H1 (cell line): Measurements from ENCODE around the gene TOMM7. TPM values are rescaled to one million over a fixed set of nuclear protein-coding genes. Genes with fewer than 3 reads are reported as not detected.
A peak's percentile ranks its signal among the peaks of the same experiment; 100 is the strongest.

Source experiments
- CTCF ChIA-PET: fragments of 300-600 bp; sonication (Branson Sonifier 250); formaldehyde crosslinking; loops from one replicate; lab custom pipeline; 2021; ENCODE audit not compliant: partially characterized antibody; lab: Charles Lee
- POLR2A ChIA-PET: fragments of 300-600 bp; sonication (Branson Sonifier 250); formaldehyde crosslinking; loops from one replicate; lab custom pipeline; 2021; ENCODE audit warnings: inconsistent platforms; ENCODE audit not compliant: partially characterized antibody; lab: Charles Lee
- DNase-seq, 2 experiments: peaks; one replicate each; pipeline versions ENCODE4 v3.0.0 to v3.0.0-alpha.2; 2010 to 2022; ENCODE audit warnings: low spot score in 2 of 2, low read depth in 1 of 2, mixed read lengths in 1 of 2
- FAIRE-seq: peaks from 2 replicates; lab custom pipeline; 2011; peaks lifted over from hg19 to GRCh38; lab: Jason Lieb, UNC
- H2AFZ ChIP-seq: 2 replicates; pipeline ENCODE4 v1.8.1; 2012; ENCODE audit warnings: low read length, inconsistent platforms
- H2AK5ac ChIP-seq: 2 replicates; pipeline ENCODE4 v1.6.1; 2013; ENCODE audit warnings: low read depth, low read length
- H2BK120ac ChIP-seq: replicated peaks from 2 replicates; pipeline ENCODE3; 2013; ENCODE audit warnings: low read depth, low read length, inconsistent platforms
- H2BK12ac ChIP-seq: 2 replicates; pipeline ENCODE4 v1.6.1; 2013; ENCODE audit warnings: low read depth, low read length
- H2BK15ac ChIP-seq: 2 replicates; pipeline ENCODE4 v1.6.1; 2013; ENCODE audit warnings: low read length
- H2BK20ac ChIP-seq: 2 replicates; pipeline ENCODE4 v1.6.1; 2013; ENCODE audit warnings: low read length
- H2BK5ac ChIP-seq: 2 replicates; pipeline ENCODE4 v1.6.1; 2013; ENCODE audit warnings: low read depth, low read length
- H3K14ac ChIP-seq: 2 replicates; pipeline ENCODE4 v1.6.1; 2013; ENCODE audit warnings: inconsistent platforms; ENCODE audit not compliant: insufficient read length
- H3K18ac ChIP-seq: 2 replicates; pipeline ENCODE4 v1.6.1; 2013; ENCODE audit warnings: low read length; ENCODE audit errors: extremely low read depth
- H3K23ac ChIP-seq: 2 replicates; pipeline ENCODE4 v1.6.1; 2013; ENCODE audit warnings: inconsistent platforms; ENCODE audit not compliant: insufficient read length
- H3K23me2 ChIP-seq: 2 replicates; pipeline ENCODE4 v1.6.1; 2013; ENCODE audit warnings: low read depth, low read length
- H3K27ac ChIP-seq: 2 replicates; pipeline ENCODE4 v1.6.1; 2011; ENCODE audit warnings: low read depth, low read length, inconsistent platforms
- H3K27me3 ChIP-seq, 4 experiments: replicated peaks in 1 of 4; 1 replicate in 1 of 4; 2 replicates in 3 of 4; pipeline versions ENCODE4 v1.6.1 to v1.8.1; 2011 to 2013; ENCODE audit warnings: low read length in 3 of 4, mild to moderate bottlenecking in 3 of 4, inconsistent platforms in 2 of 4, mixed read lengths in 2 of 4, moderate library complexity in 1 of 4; ENCODE audit not compliant: control insufficient read depth in 3 of 4, insufficient read depth in 3 of 4; ENCODE audit errors: extremely low read depth in 1 of 4
- H3K36me3 ChIP-seq, 4 experiments: 2 replicates each; pipeline versions ENCODE4 v1.6.1 to v1.8.1; 2011 to 2013; ENCODE audit warnings: mild to moderate bottlenecking in 4 of 4, low read length in 3 of 4, moderate library complexity in 2 of 4, control low read depth in 1 of 4, inconsistent platforms in 1 of 4; ENCODE audit not compliant: insufficient read depth in 4 of 4, control insufficient read depth in 2 of 4
- H3K4ac ChIP-seq: replicated peaks from 2 replicates; pipeline ENCODE3; 2013; ENCODE audit warnings: low read length, low read depth, mixed read lengths, inconsistent platforms; ENCODE audit not compliant: insufficient read length
- H3K4me1 ChIP-seq, 4 experiments: replicated peaks in 1 of 4; 1 replicate in 1 of 4; 2 replicates in 3 of 4; pipeline versions ENCODE4 v1.6.1 to v1.8.1; 2011 to 2013; ENCODE audit warnings: low read length in 3 of 4, inconsistent platforms in 2 of 4, mixed read lengths in 1 of 4; ENCODE audit not compliant: insufficient read depth in 4 of 4, control insufficient read depth in 3 of 4
- H3K4me2 ChIP-seq, 2 experiments: 2 replicates each; pipeline versions ENCODE4 v1.6.1 to v1.8.1; 2011 to 2013; ENCODE audit warnings: low read depth in 2 of 2, low read length in 2 of 2, control low read depth in 1 of 2, inconsistent platforms in 1 of 2, mild to moderate bottlenecking in 1 of 2; ENCODE audit not compliant: insufficient read depth in 1 of 2
- H3K4me3 ChIP-seq, 4 experiments: fragments of 200-600, 300-600 bp in 1 of 4; sonication (generic), shearing (Covaris generic), sonication (Bioruptor Twin) in 1 of 4; 2 replicates each; pipeline versions ENCODE4 v1.5.1 to v1.8.1; 2011 to 2016; ENCODE audit warnings: low read length in 4 of 4, low read depth in 3 of 4, control low read depth in 2 of 4, inconsistent platforms in 2 of 4, mild to moderate bottlenecking in 2 of 4, mixed read lengths in 1 of 4, moderate library complexity in 1 of 4; ENCODE audit not compliant: insufficient read depth in 2 of 4; ENCODE audit errors: extremely low read depth in 1 of 4
- H3K56ac ChIP-seq: replicated peaks from 2 replicates; pipeline ENCODE3; 2013; ENCODE audit warnings: low read depth, mild to moderate bottlenecking, mixed read lengths, low read length, inconsistent platforms; ENCODE audit not compliant: insufficient read length
- H3K79me1 ChIP-seq: 2 replicates; pipeline ENCODE4 v1.6.1; 2013; ENCODE audit warnings: low read depth, low read length, control low read depth
- H3K79me2 ChIP-seq, 2 experiments: 2 replicates each; pipeline versions ENCODE4 v1.6.1 to v1.8.1; 2012 to 2013; ENCODE audit warnings: low read length in 2 of 2, mild to moderate bottlenecking in 2 of 2, inconsistent platforms in 1 of 2; ENCODE audit not compliant: insufficient read depth in 2 of 2, control insufficient read depth in 1 of 2
- H3K9ac ChIP-seq, 4 experiments: replicated peaks in 1 of 4; 1 replicate in 1 of 4; 2 replicates in 3 of 4; pipeline versions ENCODE4 v1.6.1 to v1.8.1; 2011 to 2013; ENCODE audit warnings: low read depth in 3 of 4, low read length in 3 of 4, control low read depth in 2 of 4, mild to moderate bottlenecking in 2 of 4, moderate library complexity in 2 of 4, inconsistent platforms in 1 of 4; ENCODE audit errors: extremely low read depth in 1 of 4
- H3K9me3 ChIP-seq, 2 experiments: 2 replicates each; pipeline versions ENCODE4 v1.6.1 to v1.8.1; 2012 to 2013; ENCODE audit warnings: mild to moderate bottlenecking in 2 of 2, moderate library complexity in 2 of 2, control low read depth in 1 of 2, inconsistent platforms in 1 of 2, low read depth in 1 of 2, low read length in 1 of 2, mixed read lengths in 1 of 2; ENCODE audit not compliant: insufficient read depth in 2 of 2
- H4K20me1 ChIP-seq, 2 experiments: replicated peaks in 1 of 2; 2 replicates each; pipeline versions ENCODE3 to v1.8.1; 2011 to 2013; ENCODE audit warnings: inconsistent platforms in 2 of 2, low read length in 2 of 2, mild to moderate bottlenecking in 1 of 2; ENCODE audit not compliant: insufficient read depth in 2 of 2, control insufficient read depth in 1 of 2
- H4K5ac ChIP-seq: 2 replicates; pipeline ENCODE4 v1.6.1; 2013; ENCODE audit warnings: low read length, low read depth, mixed read lengths, inconsistent platforms; ENCODE audit not compliant: insufficient read length
- H4K8ac ChIP-seq: 2 replicates; pipeline ENCODE4 v1.8.0; 2013; ENCODE audit warnings: mild to moderate bottlenecking, moderate library complexity, low read length, inconsistent platforms; ENCODE audit not compliant: insufficient read depth; ENCODE audit errors: extremely low read depth
- H4K91ac ChIP-seq: replicated peaks from 2 replicates; pipeline ENCODE3; 2013; ENCODE audit warnings: low read length, mixed read lengths, inconsistent platforms; ENCODE audit not compliant: insufficient read length
- E2F6 ChIP-seq: IDR thresholded peaks from 2 replicates; pipeline ENCODE4 v1.6.1; 2012; ENCODE audit warnings: inconsistent platforms
- HDAC2 ChIP-seq, 2 experiments: fragments of 300-600 bp in 1 of 2; sonication (generic) in 1 of 2; IDR thresholded peaks; 2 replicates each; pipeline ENCODE4 v1.6.1; 2011 to 2012; ENCODE audit warnings: low read depth in 2 of 2, low read length in 2 of 2, mild to moderate bottlenecking in 2 of 2, moderate library complexity in 2 of 2, borderline replicate concordance in 1 of 2, inconsistent platforms in 1 of 2
- SIN3A ChIP-seq, 2 experiments: IDR thresholded peaks in 1 of 2; conservative IDR thresholded peaks in 1 of 2; 2 replicates each; pipeline ENCODE4 v1.6.1; 2011 to 2012; ENCODE audit warnings: low read length in 2 of 2, improper control_type of control experiment in 1 of 2, low read depth in 1 of 2, mild to moderate bottlenecking in 1 of 2
- WGBS, 2 experiments: shearing (Covaris generic) in 1 of 2; methylation state at CpG; one replicate each; pipeline versions ENCODE4 v1.1.6 to v1.1.7; 2013 to 2015; ENCODE audit warnings: low lambda C conversion rate in 2 of 2, mixed read lengths in 2 of 2, inconsistent platforms in 1 of 2, low coverage in 1 of 2, missing lambda C conversion rate in 1 of 2; ENCODE audit not compliant: insufficient replicate concordance in 2 of 2, insufficient coverage in 1 of 2, insufficient read length in 1 of 2; ENCODE audit errors: extremely low coverage in 1 of 2, missing lambda C conversion rate in 1 of 2; 5-methylcytosine and 5-hydroxymethylcytosine counted together
- polyA plus RNA-seq, 7 experiments: library from polyadenylated mRNA; depleted of rRNA in 3 of 7; stranded (reverse) in 5 of 7; unstranded in 2 of 7; fragments of >200 nt in 5 of 7; fragments of 200-250 nt in 2 of 7; gene quantifications; 1 replicate in 5 of 7; 2 replicates in 1 of 7; 4 replicates in 1 of 7; pipeline versions ENCODE4 v1.2.1 to v1.2.3, GENCODE V29; 2011 to 2013; ENCODE audit warnings: missing spikeins in 2 of 7, mixed read lengths in 2 of 7
- total RNA-seq: library from RNA; stranded (reverse); fragmentation: NEBNext Ultra II Directional; extraction: Animal tissue kit (Norgen Biotek cat#: 25700); gene quantifications from 2 replicates; pipeline ENCODE4 v1.2.1, GENCODE V29; 2021

Gene TOMM7
- total and polyA plus RNA-seq, 2 of the 8 experiments (the other 6 are each of a cell fraction or from before 2014, with no cell fraction given) = 389 to 508 TPM

- peaks cover 0 to 9% of the 10 kb centered on the region in 2 experiments; a peak in 2 of 4 replicates for H3K79me2 ChIP-seq
- H3K23me2 ChIP-seq = peaks cover 7% of the 10 kb centered on the region; the same call in 1 of the 2 replicates
- H4K20me1 ChIP-seq = no peaks in the 10 kb centered on the region
- CTCF ChIA-PET = interaction anchor here (1.0 to 1.3 kb wide), 3 partner anchors 7 to 154 kb away, joined by 3 to 4 read pairs (median 4); no protein-coding TSS in a partner anchor
- H3K27ac ChIP-seq = no peak overlapping the region
- 82% methylated on average over 10 of the region's 10 CpGs; no CpG with 5 or more reads in 1 of the 2 experiments for WGBS, 2 experiments
- peak overlapping the region; percentile 15; the same call in 1 of the 2 replicates for H2BK5ac ChIP-seq
- no peak overlapping the region for H4K8ac ChIP-seq
- POLR2A ChIA-PET = interaction anchor here (1.0 to 4.6 kb wide), 3 partner anchors 12 to 32 kb away, joined by 3 to 37 read pairs (median 8); partner anchors contain the start of gene TOMM7
- H2BK120ac ChIP-seq = peak overlapping the region; percentile 40
- no peak overlapping the region for H4K5ac ChIP-seq
- H3K9me3 ChIP-seq = no peaks in the 10 kb centered on the region
- H3K4ac ChIP-seq = no peak overlapping the region
- H3K4me2 ChIP-seq = peak overlapping the region; percentile 72 to 92; a peak in 3 of 4 replicates
- FAIRE-seq = no peak
- TF ChIP-seq E2F6 (0 out of 2 replicates have a peak, but pooled peaks have one; percentile 17), SIN3A (conservative IDR thresholded peaks at IDR 0.05 in 1 of 2, IDR thresholded peaks at IDR 0.05 in 1 of 2; ENCODE audit: low read depth in 1 of 2, low read length in 2 of 2) (no peak), HDAC2 (IDR thresholded peaks at IDR 0.05; ENCODE audit: borderline replicate concordance in 1 of 2, low read depth in 2 of 2, low read length in 2 of 2) (no peak)
- no peak overlapping the region; the same call in 1 of the 2 replicates for H2BK20ac ChIP-seq
- peak overlapping the region; percentile 41; the same call in 1 of the 2 replicates for H2BK12ac ChIP-seq
- H2AFZ ChIP-seq = 0 out of 2 replicates have a peak overlapping the region, but pooled peaks have one; percentile 100
- no peak overlapping the region; a peak in 1 of 7 replicates for H3K9ac ChIP-seq
- H4K91ac ChIP-seq = peak overlapping the region; percentile 67
- H2AK5ac ChIP-seq = 0 out of 2 replicates have a peak overlapping the region, but pooled peaks have one; percentile 43
- 0 out of 2 replicates have a peak, but pooled peaks cover 2% of the 10 kb centered on the region for H3K79me1 ChIP-seq
- peaks cover 0 to 16% (median 14%) of the 10 kb centered on the region in 4 experiments for H3K4me1 ChIP-seq
- H3K14ac ChIP-seq = no peak overlapping the region
- H3K4me3 ChIP-seq = no peak overlapping the region
- peak overlapping the region; percentile 65; the same call in 1 of the 2 replicates for H2BK15ac ChIP-seq
- no peak overlapping the region for H3K56ac ChIP-seq
- no peaks in the 10 kb centered on the region; a peak in 1 of 7 replicates for H3K27me3 ChIP-seq
- H3K23ac ChIP-seq = no peak overlapping the region
- peaks cover 0 to 27% (median 4%) of the 10 kb centered on the region in 4 experiments; a peak in 5 of 8 replicates for H3K36me3 ChIP-seq
- DNase-seq = no peak
- H3K18ac ChIP-seq = no peak overlapping the region
These were observed 30.5 kb upstream of the TOMM7 start for GRCh38 chr7:22853138-22853537.
